K562 (cell line): Measurements from ENCODE around the gene TPGS1.

Experiments used
- BRD9 ChIP-seq: fragments of 450-650 bp; IDR thresholded peaks from 2 replicates; pipeline ENCODE4 v1.6.1; 2018; ENCODE audit warnings: low read depth; ENCODE audit not compliant: partially characterized antibody
- CAMTA2 ChIP-seq: fragments of 250-450 bp; sonication (Bioruptor Pico); conservative IDR thresholded peaks from 2 replicates; pipeline ENCODE4 v1.5.1; 2022
- FIP1L1 ChIP-seq: fragments of 200-400 bp; formaldehyde crosslinking; IDR thresholded peaks from 2 replicates; pipeline ENCODE4 v1.6.1; 2018; ENCODE audit warnings: mild to moderate bottlenecking, low read depth, low read length; ENCODE audit not compliant: poor library complexity, severe bottlenecking
- KDM1A ChIP-seq, 2 experiments: fragments of 450-650 bp; IDR thresholded peaks; 2 replicates each; pipeline ENCODE4 v1.6.1; 2016; ENCODE audit warnings: mild to moderate bottlenecking in 2 of 2
- MCM5 ChIP-seq: fragments of 450-650 bp; IDR thresholded peaks from 2 replicates; pipeline ENCODE4 v1.6.1; 2016; ENCODE audit warnings: low read depth
- NFYB ChIP-seq: IDR thresholded peaks from 2 replicates; pipeline ENCODE4 v1.6.1; 2011; ENCODE audit warnings: mild to moderate bottlenecking, moderate library complexity; ENCODE audit not compliant: insufficient read length; ENCODE audit errors: extremely low read depth
- SMAD4 ChIP-seq: fragments of 250-450 bp; sonication (Bioruptor Pico); conservative IDR thresholded peaks from 2 replicates; pipeline ENCODE4 v1.8.0; 2021; ENCODE audit warnings: inconsistent platforms, mild to moderate bottlenecking, moderate library complexity
- SPI1 ChIP-seq: IDR thresholded peaks from 2 replicates; pipeline ENCODE4 v1.6.1; 2011; ENCODE audit warnings: low read depth, low read length, control low read depth, borderline replicate concordance
- SRSF9 ChIP-seq: fragments of 200-400 bp; formaldehyde crosslinking; IDR thresholded peaks from 2 replicates; pipeline ENCODE4 v1.6.1; 2017; ENCODE audit warnings: low read depth, low read length, borderline replicate concordance
- TAF7 ChIP-seq: fragments of 450-650 bp; IDR thresholded peaks from 2 replicates; pipeline ENCODE4 v1.6.1; 2016; ENCODE audit warnings: missing genetic modification characterization, missing compliant biosample characterization
- TF ChIP-seq, protein P1 (sequence below), 3 experiments: IDR thresholded peaks in 2 of 3; conservative IDR thresholded peaks in 1 of 3; 2 replicates each; pipeline ENCODE4 v1.5.1; 2011 to 2012; ENCODE audit warnings: low read length in 3 of 3, mild to moderate bottlenecking in 3 of 3, control low read depth in 2 of 3, improper control_type of control experiment in 1 of 3, inconsistent platforms in 1 of 3, low read depth in 1 of 3, mixed read lengths in 1 of 3, moderate library complexity in 1 of 3; ENCODE audit not compliant: insufficient read depth in 2 of 3

DNA sequence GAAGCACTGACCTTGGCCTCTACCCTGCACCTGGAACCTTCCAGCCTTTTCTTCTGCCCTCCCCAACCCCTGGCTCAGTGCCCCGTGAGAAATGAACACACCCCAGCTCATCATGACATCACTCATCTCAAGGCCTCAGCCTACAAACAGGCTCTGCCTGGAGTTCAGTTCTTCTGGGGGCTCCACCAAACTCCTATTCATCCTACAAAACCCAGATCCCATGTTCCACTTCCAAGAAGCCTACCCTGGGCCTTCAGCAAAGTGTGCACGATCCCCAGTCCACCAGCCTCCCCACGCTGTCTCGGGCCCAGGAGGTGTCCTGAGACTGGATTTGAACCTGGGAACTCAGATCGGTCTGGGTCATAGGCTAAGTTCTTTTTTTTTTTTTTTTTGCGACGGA, 37.5 kb upstream of the TPGS1 start:
- TF ChIP-seq CAMTA2 (CRISPR knock-in tag) (no peak), SPI1 (no peak), KDM1A (IDR thresholded peaks at IDR 0.05) (no peak), MCM5 (no peak), BRD9 (no peak), SMAD4 (CRISPR knock-in tag) (no peak), NFYB (no peak), TAF7 (tag) (no peak), FIP1L1 (no peak), SRSF9 (no peak)
- TF ChIP-seq, protein P1, sequence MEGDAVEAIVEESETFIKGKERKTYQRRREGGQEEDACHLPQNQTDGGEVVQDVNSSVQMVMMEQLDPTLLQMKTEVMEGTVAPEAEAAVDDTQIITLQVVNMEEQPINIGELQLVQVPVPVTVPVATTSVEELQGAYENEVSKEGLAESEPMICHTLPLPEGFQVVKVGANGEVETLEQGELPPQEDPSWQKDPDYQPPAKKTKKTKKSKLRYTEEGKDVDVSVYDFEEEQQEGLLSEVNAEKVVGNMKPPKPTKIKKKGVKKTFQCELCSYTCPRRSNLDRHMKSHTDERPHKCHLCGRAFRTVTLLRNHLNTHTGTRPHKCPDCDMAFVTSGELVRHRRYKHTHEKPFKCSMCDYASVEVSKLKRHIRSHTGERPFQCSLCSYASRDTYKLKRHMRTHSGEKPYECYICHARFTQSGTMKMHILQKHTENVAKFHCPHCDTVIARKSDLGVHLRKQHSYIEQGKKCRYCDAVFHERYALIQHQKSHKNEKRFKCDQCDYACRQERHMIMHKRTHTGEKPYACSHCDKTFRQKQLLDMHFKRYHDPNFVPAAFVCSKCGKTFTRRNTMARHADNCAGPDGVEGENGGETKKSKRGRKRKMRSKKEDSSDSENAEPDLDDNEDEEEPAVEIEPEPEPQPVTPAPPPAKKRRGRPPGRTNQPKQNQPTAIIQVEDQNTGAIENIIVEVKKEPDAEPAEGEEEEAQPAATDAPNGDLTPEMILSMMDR (IDR thresholded peaks at IDR 0.05 in 2 of 3, conservative IDR thresholded peaks at IDR 0.05 in 1 of 3; ENCODE audit: insufficient read depth in 2 of 3, low read depth in 1 of 3, low read length in 3 of 3): no peak
